ENCODE results near the gene ZNF143.
"Not testable (repeated sequence)": the region's sequence is repeated elsewhere in the genome, so short reads cannot be mapped to it uniquely, and the experiment has no call there.

ZNF143 gene

DNA sequence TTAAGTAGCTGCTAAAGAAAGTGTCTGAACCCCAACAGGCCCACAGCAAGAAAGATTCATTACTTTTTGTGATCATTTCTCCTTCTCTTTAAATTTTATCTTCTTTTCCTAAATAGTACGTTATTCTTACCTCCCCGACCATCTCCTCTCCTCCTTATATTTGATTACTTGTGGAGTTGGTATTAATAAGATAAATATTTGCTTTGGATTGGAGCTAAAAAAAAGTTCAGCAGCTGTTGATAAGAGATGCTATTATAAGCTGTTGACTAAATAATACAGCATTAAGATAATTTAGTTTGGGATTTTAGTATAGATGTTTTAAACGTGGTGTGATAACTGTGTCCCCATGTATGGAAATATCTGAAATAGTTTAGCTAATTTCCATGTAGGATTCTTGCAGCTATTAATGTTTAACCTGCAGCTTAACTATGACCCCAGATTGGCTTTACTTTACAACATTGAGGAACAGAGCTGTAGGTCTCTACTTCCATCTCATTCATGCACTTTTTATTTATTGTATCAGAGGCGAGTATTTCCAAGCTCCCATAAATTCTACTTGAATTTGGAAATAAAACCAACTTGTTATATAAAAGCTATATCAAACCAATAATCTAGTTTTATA, 37.8 kb downstream of the ZNF143 start:
- no peak for DNase-seq

DNA sequence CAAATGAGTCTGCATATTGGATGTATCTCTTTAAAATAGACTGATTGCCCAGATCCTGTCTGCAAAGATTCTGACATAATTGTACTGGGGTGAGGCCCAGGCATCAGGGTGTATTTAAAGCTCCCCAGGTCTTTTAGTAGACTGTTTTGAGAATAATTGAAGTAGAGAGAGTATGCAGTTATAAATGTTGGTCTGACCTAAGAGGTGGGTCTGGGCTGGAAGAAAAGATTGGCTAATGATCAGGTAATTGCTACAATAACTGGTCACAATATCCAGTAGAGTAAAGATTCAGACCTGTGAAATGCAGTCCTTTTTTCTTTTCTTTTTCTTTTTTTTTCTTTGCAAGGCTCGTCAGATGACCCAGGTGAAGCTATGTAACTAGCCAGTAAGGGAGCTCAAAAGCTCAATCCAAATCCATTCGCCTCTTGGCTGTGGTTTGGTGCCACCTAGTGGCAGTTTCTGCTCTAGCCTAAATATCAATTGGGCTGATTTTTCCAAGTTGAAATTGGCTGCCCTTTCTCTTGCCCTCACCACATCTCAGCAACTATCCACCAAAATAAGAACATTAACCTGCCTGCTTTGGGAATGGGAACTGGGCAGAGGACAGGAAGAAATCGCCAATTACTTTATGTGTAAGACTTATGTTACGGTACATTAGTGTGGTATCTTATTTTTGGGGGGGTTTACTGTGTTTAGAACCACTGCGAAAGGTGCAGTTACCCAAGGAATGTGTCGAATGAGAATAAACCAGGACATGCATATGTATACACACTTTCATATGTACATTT, 45.9 kb downstream of the ZNF143 start:
- DNase-seq: peak; percentile 81

DNA sequence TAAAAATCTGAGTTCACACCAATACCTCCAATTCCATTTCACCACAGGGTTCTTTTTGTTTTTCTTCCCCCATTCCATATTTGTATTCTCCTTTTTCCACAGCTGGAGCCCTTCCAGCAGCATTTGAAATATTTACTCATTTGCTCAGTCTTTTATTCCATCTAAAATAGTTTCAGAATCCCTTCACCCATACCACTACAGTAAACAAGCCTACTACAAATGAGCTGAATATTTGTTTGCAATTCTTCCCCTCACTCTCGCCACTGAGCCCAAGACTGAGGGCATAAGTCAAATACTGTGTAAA, 46.4 kb downstream of the ZNF143 start:
- DNase-seq: no peak

DNA sequence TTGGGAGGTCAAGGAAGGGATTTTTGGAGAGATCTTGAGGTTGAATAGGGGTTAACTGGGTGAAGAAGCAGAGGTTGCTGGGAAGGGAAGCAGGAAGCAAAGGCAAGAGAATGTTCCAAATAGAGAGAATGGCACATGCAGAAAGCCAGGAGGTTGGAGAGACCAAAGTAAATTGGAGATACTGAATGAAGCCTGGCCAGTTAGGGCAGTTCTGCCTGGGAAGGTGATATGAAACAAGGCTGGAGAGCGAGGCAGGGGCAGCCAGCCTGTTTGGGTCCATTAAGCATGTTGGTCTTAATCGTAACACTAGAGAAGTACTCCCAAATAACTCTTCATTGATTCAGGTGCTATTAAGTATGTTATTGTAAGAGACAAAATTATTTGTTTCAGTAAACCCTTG, 48.2 kb downstream of the ZNF143 start:
- no peak for DNase-seq

DNA sequence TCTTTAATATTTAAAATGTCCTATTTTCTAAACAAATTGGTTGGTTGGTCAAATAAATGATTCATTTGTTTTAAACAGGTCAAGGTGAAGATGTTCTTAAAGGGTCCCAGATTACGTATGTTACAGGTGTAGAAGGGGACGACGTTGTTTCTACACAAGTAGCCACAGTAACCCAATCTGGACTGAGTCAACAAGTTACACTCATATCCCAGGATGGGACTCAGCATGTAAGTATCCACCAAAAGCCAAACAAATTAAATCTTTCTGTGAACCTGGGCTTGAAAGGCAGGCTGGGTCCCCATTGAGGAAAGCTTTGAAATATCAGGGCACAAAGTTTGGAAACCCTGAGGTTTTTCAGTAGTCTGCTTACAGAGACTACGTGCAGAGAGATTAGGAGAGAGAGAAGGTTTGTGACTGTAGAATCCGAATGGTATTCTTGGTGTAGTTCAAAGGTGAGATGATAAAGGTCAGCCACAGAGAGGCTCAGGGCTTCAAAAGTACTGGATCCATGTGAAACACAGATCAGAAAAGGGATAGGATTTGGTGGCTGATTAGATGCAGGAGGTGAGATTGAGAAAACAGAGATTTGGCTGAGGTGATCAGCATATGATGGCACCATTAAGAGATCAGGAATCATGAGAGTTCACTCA, 51.7 kb downstream of the ZNF143 start:
- DNase-seq: no peak

DNA sequence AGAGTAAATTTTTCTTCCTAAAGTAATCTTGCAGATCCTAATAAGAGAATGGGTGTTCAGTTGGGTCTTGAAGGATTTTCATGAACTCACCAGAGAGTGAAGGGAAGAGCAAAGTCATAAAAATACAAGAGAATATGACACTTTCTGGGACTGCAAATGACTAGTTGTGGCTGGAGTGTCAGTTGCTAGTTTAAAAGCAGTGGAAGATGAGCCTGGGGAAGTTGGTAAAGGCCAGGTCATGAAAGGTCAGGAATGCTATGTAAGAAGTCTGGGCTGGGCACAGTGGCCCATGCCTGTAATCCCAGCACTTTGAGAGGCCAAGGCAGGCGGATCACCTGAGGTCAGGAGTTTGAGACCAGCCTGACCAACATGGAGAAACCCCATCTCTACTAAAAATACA, 53.8 kb downstream of the ZNF143 start:
- not testable (repeated sequence) for DNase-seq

DNA sequence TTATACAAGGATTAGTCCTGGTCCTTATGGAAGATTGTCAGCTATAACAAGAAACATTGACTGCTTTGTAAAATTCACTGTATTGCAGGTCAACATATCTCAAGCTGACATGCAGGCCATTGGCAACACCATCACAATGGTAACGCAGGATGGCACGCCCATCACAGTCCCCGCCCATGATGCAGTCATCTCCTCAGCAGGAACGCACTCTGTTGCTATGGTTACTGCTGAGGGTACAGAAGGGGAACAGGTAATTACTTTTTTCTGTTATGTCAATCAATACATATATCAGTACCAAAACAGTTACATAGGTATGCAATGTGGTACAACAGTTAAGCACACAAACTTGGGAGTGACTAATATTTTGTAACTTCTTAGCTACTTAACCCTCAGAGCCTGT, 55.3 kb downstream of the ZNF143 start:
- no peak for DNase-seq

DNA sequence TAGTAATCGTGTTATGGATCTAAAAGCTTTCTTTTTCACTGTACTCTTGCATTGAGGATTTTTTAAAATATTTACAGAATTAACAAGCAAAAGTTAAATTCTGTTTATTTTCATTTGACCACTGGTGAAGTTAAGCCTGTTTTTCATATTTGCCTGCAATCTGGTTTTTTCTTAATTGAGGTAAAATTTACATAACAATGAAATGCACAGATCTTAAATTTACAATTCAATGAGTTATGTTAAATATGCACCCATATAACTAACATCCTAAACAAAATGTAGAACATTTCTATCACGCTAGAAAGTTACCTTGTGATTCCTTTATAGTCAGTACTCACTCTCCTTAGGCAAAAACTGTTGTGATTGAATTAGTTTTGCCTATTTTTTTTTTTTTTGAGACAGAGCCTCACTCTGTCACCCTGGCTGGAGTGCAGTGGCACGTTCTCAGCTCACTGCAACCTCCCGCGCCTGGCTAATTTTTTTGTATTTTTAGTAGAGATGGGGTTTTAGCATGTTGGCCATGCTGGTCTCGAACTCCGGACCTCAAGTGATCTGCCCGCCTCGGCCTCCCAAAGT, 58.1 kb downstream of the ZNF143 start:
- no peak for DNase-seq

DNA sequence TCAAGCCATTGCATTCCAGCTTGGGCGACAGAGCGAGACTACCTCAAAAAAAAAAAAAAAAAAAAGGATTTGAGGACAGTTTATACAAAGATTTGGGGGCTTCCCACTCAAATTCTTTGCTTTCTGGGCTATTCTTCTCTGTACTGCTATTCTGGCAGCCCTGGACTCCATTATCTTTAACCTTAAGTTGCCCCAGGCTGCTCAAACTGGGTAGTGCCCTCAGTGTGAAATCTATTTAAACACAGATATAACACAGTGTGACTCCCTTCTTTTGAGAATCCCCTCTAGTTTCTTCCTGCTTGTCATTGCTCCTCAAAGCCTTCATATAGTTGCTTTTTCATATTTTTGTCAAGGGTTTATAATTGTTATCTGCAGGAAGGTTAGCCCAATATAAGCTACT, 63.2 kb downstream of the ZNF143 start:
- DNase-seq: no peak

DNA sequence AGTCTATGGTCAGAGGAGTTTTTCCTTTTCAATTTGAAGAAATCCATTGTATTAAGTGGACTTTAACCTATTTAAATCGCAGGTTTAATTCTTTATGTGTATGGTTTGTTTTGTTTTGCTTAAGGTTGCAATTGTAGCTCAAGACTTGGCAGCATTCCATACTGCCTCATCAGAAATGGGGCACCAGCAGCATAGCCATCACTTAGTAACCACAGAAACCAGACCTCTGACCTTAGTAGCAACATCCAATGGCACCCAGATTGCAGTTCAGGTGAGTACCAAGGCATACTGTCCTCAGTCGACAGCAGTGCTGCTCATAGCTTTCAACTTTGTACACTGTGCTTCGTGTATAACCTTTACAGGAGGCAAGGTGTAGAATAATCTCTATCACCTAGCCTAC, 64.3 kb downstream of the ZNF143 start:
- DNase-seq: no peak

DNA sequence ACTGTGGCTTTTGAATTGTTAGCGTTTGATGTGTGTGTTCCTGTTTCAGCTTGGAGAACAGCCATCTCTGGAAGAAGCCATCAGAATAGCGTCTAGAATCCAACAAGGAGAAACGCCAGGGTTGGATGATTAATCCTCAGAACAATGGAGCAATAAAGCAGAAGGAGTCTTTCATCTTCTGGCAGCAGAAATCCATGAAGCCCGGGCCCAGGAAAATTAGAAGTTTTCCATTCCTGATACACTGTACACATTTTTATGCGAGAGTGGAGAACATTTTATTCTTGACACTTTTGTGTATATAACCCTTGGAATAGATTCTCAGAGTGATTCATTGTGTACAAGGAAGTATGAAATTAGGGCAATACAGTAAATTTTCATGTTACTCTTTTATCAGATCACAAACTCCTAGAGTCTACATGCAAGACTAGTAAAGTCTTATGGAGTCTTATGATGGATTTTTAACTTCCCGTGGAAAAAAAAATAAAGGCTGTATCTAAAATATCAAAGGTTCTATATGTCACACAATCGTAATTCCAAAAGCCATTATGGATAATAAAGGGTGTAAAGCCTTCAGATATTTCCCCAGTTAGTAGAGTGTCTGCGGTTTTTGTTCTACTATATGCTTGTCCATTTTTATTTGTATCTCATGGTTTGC, 66.8 kb downstream of the ZNF143 start:
- DNase-seq: no peak

DNA sequence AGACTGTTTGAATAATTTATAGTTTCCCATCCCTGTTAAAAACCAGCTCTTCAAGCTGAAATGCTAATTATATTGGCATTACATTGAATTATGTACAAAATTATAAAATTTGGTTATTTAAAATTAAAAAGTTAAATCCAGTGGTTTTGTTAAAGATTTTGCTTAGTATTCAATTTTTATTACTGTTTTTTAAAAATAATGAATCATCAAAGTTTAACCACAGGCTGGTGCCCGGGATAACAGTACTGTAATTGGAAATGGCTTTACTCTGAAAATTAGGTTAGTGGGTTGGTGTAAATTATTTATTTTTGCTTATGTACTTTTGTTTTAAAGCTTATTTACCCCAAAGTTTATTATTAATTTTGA, 67.3 kb downstream of the ZNF143 start:
- DNase-seq: no peak

DNA sequence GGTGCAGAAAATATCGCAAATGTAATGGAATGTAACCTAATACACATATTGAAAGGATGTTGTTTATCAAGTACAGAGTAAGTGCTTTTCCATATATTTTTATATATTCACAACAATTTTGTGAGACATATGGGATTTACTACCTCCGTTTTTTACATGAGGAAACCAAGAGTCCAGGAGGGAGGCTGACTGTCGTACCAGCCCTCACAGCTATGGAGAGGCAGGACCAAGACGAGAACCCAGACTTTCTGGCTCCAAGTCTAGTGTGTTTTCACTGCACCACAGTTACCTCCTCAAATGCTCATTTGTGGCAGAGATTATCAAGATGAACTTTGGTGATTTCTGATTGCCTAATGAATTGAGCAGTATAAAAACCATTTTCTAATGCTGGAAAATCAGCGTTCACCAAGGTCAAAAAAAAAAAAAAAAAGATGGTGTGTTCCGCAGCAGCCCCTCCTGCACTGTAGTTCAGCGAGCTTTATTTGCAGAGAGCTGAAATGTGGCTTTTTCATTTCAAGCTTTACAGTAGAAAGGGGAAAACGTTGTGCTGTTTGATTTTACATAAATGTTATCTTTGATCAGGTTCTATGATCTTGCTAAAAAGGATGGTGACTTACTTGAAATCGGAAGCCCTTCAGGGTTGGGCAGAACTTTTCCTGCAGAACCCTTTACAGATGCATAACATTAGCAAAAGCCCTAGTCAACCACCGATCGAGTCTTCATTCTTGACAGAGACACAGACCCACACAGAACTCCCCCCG, 67.9 kb downstream of the ZNF143 start:
- DNase-seq: no peak

DNA sequence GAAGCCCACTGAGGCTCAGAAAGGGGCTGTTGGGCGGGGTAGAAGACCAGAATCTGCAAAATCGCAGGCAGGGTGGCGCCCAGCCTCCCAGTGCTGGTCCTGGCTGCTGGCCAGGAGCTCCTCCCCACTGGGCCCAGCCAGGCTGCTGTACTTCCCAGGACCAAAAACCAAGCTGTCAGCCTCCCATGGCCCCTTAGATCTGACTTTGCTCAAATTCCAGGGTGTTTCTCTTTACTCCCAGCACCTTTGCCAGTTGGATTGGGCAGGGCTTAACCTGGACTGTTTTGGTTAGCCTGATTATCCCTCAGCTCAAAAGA, 68.5 kb downstream of the ZNF143 start:
- DNase-seq: no peak

DNA sequence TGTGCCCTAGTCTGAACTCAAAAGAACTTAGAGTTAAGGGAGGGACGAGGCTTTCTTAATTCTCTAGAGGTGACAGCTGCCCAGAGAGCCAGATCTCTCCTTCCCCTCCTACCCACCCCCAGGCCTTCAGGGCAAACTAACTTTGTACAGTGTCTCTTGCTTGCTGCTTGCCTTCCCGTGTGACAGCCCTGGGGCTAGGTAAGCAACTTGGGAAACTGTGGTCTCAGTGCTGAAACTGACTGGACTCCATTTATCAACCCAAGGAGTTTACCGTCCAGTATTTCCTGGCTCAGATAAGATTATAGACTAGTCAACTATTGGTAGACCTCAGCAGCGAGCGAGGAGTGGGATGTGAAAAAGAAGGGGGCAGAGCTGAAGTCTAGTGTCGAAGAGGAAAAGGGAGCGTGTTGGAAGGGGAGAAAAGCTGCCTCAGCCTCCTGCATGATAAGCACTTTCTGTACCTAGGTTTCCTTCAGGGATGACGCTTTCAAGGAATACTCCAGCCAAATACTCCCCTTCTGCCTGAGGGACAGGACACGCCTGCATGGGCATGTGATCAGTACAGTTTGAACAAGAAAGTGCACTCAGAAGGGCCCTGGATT, 69.3 kb downstream of the ZNF143 start:
- DNase-seq: no peak

DNA sequence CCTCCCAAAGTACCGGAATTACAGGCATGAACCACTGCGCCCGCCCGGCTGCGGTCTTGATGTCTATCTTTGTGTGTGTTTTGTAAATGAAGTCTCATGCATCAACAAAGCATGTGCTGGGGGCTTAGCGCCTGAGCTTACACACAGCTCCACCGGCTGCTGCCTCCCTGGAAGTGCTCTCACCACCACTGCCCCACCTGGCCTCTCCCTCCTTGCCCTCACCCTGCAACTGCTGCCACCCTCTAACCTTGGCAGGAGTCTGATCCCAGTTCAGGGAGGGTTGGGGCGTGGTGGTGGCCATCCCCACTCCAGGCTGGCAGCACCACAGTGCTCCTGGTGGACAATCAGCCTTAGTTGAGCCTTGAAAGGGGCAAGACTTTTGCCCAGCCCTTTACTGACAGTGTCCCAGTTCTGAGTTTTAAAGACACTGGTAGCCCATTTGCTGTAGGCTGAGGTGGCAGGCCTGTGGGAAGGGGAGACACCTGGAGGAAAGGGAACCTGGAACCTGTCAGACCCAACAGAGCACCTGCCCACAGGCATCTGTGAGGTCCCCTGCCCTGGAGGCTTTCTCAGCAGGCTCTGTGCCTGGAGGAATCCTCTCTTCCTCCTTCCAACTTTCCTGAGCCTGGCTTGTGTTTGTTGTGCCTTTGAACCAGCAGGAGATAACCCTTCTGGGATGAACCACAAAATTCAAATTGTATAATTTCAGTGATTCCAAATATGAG, 70.3 kb downstream of the ZNF143 start:
- DNase-seq: no peak

DNA sequence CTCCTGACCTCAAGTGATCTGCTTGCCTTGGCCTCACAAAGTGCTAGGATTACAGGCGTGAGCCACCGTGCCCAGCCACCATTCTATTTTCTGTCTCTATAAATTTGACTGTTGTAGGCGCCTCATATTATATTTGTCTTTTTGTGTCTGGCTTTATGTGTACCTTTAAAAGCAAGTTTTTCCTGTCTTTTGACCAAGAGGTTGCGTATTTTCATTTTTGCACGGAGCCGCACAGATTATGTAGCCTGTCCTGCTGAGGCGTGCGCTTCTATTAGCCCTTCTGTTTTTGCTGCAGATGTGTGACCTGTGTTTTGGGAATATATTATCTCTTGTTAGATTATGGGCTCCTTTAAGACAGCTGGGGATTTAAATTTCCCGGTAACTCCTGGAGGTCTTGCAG, 72.2 kb downstream of the ZNF143 start:
- no peak for DNase-seq

DNA sequence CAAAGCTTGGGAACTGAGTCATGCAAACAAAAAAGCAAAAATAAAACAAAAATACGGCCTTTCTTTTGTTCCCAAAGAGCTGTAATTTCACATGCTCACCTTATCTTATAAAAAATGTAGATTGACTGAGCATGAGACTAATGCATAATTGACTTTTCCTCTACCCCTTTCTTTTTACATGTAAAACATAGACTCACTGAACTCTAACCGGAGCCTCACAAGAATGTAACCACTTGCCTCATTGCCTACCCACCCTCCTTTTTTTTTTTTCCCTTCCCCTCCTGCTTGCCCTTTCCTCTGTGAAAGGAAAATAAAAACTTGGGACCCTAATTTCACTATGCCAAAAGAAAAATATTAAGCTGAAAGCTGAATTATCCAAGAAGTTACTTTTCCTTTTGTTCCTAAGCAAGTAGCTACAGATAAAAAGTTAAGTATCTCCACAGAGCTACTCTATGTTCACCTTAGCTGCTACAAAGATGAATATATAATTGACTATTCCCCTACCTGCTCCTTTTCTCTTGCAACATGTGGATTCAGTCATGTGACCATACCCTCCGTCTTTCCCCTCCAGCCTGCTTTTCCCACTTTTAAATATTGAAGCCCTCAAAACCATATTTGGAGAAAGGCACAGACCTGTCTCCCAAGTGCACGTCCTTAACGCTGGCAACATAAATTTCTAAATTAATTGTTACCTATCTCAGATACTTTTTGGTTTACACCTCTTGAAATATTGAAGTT, 73.1 kb downstream of the ZNF143 start:
- DNase-seq: no peak

DNA sequence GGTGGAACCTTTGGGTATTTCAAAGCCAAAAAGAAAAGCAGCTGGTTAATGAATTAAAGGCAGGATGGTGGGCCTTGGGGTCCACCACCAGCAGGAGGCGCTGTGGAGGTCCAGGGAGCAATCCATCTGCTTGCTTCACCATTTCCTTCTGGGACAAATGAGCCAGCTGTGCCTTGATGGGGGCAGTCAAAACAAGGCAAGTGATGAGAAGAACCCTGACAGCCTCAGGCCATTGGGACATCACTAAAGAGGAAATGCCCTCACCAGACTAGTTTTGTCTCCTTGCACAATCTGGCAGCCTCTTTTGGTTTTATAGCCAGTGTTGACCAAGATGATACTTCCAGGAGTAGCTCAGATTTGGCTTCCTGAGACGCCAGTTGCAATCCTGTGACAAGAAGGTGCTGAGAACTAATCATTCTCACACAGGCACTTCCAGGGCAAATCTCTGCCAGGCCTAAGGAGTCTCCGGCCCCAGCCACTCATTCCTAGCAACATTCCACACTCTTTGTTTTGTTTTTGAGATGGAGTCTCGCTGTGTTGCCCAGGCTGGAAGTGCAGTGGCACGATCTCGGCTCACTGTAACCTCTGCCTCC, 74.5 kb downstream of the ZNF143 start:
- DNase-seq: peak; percentile 20

DNA sequence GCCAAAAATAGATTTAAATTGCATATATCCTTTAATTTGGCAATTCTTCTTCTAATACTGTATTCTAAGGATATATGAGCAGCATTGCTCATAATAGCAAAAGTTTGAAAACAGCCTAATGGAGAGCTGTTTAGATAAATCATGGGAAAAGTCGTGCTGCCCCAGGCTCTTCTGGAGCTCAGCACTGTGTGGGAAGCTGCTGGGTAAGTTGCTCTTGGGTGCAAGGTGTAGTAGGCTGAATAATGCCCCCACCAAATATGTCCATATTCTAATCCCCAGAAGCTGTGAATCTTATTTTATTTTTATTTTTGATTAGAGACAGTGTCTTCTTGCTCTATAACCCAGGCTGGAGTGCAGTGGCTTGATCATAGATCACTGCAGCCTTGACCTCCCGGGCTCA, 77.7 kb downstream of the ZNF143 start:
- DNase-seq: no peak

DNA sequence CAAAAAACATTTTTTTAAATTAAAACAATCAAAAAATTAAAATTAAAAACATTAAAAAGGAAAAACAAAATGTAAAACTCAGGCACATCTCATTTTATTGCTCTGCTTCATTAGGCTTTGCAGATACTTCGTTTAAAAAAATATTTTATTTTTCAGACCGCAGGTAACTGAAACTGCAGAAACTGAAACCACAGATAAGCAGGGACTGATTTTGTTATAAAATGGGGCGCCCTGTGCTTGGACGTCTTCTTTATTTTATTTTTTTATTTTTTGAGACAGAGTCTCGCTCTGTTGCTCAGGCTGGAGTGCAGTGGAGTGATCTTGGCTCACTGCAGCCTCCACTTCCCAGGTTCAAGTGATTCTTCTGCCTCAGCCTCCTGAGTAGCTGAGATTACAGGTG, 88.4 kb downstream of the ZNF143 start:
- DNase-seq: not testable (repeated sequence)

Measured in NCI-H774 (cell line).